ENCODE measurements around the gene MRPS30. TPM values are rescaled to one million over a fixed set of nuclear protein-coding genes. Genes with fewer than 3 reads are reported as not detected.

MRPS30 gene
- total RNA-seq, 1 experiment from 2014 or later = 47.2 TPM

DNA sequence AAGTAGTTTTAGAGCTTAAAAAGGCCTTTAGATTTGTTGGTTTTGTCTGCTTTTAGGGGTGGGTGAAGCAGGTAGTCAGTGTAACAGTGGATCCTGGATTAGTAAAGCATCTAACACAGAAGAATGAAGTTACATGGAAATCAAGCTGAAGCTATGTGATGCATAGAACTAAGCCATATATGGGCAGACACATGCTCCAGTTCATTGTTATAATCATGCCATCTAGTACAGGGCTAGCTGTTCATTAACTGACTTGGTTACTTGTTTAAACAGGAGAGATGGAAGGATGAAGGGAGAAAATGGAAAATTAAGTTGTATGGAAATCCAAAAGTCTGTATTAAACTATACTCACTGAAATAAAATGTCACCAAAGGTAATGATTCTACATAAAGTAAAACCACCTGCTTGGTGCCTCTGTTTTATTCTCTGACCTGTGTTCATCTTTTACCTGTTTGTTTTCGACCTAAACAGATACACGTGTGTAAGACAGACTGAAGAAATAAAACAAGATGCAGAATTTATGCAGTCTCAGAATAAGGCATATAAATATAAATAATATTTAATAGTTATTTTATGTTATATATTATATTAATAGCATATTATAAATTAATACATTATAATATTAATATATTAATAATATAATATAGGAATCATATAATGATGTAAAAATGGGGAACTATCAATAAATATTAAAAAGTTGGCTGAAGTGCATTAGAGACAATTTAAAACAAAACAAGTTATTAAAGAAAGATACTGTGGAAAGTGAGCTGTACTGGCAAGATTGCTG lies 33.9 kb downstream of the MRPS30 start:
- CTCF ChIA-PET = no interaction called here
- no TSS peak for BruUV-seq (replicated peaks)
- H3K36me3 ChIP-seq (ENCODE audit: control insufficient read depth, insufficient read depth, low read length) = no peaks in the 10 kb centered on the region
- H3K4me1 ChIP-seq (ENCODE audit: control insufficient read depth, insufficient read depth, low read length) = no peaks in the 10 kb centered on the region
- DNase-seq (ENCODE audit: low read depth, low spot score) (no peak), ATAC-seq (no peak)
- no peak overlapping the region for H3K27ac ChIP-seq (ENCODE audit: low read length)
- H3K27me3 ChIP-seq (ENCODE audit: control insufficient read depth, insufficient read depth, low read length) = no peaks in the 10 kb centered on the region
- in situ Hi-C loops (cut with HindIII; ENCODE audit: low pct_unique_long_range_greater_than_20kb, low sequenced_read_pairs) = no loop called here
- H3K9me3 ChIP-seq (ENCODE audit: control insufficient read depth, insufficient read depth, low read depth, low read length) = no peaks in the 10 kb centered on the region
- intact Hi-C loops (cut with micrococcal nuclease; ENCODE audit: unreplicated experiment) = no loop called here
- no peak for TF ChIP-seq TCF7L2 (IDR thresholded peaks at IDR 0.05; ENCODE audit: low read depth, low read length)
- no peak for TF ChIP-seq SIN3A (IDR thresholded peaks at IDR 0.05; ENCODE audit: borderline replicate concordance, insufficient read depth, low read depth, low read length)
- TF ChIP-seq, protein P1, sequence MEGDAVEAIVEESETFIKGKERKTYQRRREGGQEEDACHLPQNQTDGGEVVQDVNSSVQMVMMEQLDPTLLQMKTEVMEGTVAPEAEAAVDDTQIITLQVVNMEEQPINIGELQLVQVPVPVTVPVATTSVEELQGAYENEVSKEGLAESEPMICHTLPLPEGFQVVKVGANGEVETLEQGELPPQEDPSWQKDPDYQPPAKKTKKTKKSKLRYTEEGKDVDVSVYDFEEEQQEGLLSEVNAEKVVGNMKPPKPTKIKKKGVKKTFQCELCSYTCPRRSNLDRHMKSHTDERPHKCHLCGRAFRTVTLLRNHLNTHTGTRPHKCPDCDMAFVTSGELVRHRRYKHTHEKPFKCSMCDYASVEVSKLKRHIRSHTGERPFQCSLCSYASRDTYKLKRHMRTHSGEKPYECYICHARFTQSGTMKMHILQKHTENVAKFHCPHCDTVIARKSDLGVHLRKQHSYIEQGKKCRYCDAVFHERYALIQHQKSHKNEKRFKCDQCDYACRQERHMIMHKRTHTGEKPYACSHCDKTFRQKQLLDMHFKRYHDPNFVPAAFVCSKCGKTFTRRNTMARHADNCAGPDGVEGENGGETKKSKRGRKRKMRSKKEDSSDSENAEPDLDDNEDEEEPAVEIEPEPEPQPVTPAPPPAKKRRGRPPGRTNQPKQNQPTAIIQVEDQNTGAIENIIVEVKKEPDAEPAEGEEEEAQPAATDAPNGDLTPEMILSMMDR (IDR thresholded peaks at IDR 0.05) = no peak
- TF ChIP-seq, protein P2, sequence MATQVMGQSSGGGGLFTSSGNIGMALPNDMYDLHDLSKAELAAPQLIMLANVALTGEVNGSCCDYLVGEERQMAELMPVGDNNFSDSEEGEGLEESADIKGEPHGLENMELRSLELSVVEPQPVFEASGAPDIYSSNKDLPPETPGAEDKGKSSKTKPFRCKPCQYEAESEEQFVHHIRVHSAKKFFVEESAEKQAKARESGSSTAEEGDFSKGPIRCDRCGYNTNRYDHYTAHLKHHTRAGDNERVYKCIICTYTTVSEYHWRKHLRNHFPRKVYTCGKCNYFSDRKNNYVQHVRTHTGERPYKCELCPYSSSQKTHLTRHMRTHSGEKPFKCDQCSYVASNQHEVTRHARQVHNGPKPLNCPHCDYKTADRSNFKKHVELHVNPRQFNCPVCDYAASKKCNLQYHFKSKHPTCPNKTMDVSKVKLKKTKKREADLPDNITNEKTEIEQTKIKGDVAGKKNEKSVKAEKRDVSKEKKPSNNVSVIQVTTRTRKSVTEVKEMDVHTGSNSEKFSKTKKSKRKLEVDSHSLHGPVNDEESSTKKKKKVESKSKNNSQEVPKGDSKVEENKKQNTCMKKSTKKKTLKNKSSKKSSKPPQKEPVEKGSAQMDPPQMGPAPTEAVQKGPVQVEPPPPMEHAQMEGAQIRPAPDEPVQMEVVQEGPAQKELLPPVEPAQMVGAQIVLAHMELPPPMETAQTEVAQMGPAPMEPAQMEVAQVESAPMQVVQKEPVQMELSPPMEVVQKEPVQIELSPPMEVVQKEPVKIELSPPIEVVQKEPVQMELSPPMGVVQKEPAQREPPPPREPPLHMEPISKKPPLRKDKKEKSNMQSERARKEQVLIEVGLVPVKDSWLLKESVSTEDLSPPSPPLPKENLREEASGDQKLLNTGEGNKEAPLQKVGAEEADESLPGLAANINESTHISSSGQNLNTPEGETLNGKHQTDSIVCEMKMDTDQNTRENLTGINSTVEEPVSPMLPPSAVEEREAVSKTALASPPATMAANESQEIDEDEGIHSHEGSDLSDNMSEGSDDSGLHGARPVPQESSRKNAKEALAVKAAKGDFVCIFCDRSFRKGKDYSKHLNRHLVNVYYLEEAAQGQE (IDR thresholded peaks at IDR 0.05; ENCODE audit: insufficient read depth in 1 of 2, low read depth in 2 of 2, low read length in 1 of 2) = no peak
- TF ChIP-seq POLR2AphosphoS5 (IDR thresholded peaks at IDR 0.05; ENCODE audit: low read depth, low read length) = no peak
- no peak overlapping the region for H3K4me3 ChIP-seq (ENCODE audit: low read depth in 2 of 2, low read length in 2 of 2)
- POLR2A ChIA-PET = interaction anchor here (0.6 kb wide), 1 partner anchor 448 kb away, joined by 3 read pairs; no protein-coding TSS in a partner anchor

DNA sequence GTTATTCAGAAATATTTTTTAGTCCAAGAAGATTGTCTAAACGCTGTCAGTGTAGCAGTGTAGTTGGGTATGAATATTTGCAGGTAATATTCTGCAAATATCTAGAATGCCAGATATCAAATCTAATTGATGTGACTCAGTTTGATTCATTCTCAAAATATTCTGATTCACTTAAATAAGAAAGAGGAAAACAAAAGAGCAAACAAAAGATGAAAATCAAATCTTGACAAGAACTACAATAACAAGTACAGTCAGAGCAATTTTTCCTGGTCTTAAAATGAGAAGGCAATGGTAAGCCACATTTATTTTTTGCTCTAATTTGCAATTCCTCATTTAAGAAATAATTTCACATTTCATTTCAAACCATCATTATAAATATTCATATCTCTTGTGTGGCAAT lies 36.0 kb downstream of the MRPS30 start:
- Histone ChIP-seq H3K27ac (ENCODE audit: low read length) (no peak overlapping the region), H3K9me3 (ENCODE audit: control insufficient read depth, insufficient read depth, low read depth, low read length) (no peaks in the 10 kb centered on the region), H3K4me3 (ENCODE audit: low read depth in 2 of 2, low read length in 2 of 2) (no peak overlapping the region), H3K27me3 (ENCODE audit: control insufficient read depth, insufficient read depth, low read length) (no peaks in the 10 kb centered on the region), H3K36me3 (ENCODE audit: control insufficient read depth, insufficient read depth, low read length) (no peaks in the 10 kb centered on the region), H3K4me1 (ENCODE audit: control insufficient read depth, insufficient read depth, low read length) (no peaks in the 10 kb centered on the region)
- in situ Hi-C loops (cut with HindIII; ENCODE audit: low pct_unique_long_range_greater_than_20kb, low sequenced_read_pairs) = no loop called here
- BruUV-seq (replicated peaks) = no TSS peak
- ChIA-PET POLR2A (no interaction called here), CTCF (no interaction called here)
- intact Hi-C loops (cut with micrococcal nuclease; ENCODE audit: unreplicated experiment) = no loop called here
- DNase-seq (ENCODE audit: low read depth, low spot score) (no peak), ATAC-seq (no peak)
- TF ChIP-seq TCF7L2 (IDR thresholded peaks at IDR 0.05; ENCODE audit: low read depth, low read length) = no peak
- TF ChIP-seq POLR2AphosphoS5 (IDR thresholded peaks at IDR 0.05; ENCODE audit: low read depth, low read length) = no peak
- TF ChIP-seq, protein P2 (IDR thresholded peaks at IDR 0.05; ENCODE audit: insufficient read depth in 1 of 2, low read depth in 2 of 2, low read length in 1 of 2) = no peak
- TF ChIP-seq SIN3A (IDR thresholded peaks at IDR 0.05; ENCODE audit: borderline replicate concordance, insufficient read depth, low read depth, low read length) = no peak
- TF ChIP-seq, protein P1 (IDR thresholded peaks at IDR 0.05) = no peak
